HepG2 (cell line): ENCODE data around the gene MYO3A. TPM values are rescaled to one million over a fixed set of nuclear protein-coding genes. Genes with fewer than 3 reads are reported as not detected.

Experiments used
- ATAC-seq: fragments of 200-7000 bp; cut with Tn5 transposase; 3 replicates; pipeline ENCODE4 v1.9.1; 2020; ENCODE audit warnings: mild to moderate bottlenecking, moderate library complexity
- BruUV-seq: library from RNA; stranded (reverse); fragments of 400-500 nt; replicated peaks from 2 replicates; lab custom pipeline; 2021; lab: Mats Ljungman, UMichigan
- CTCF ChIA-PET: fragments of 300-600 bp; formaldehyde crosslinking; extraction: SDS; loops from one replicate; lab custom pipeline; 2021; ENCODE audit warnings: low total read pairs, inconsistent platforms, low intra/inter-chr PET ratio; lab: Yijun Ruan, JAX
- POLR2A ChIA-PET: fragments of 350-600 bp; sonication (Branson Sonifier 250); formaldehyde crosslinking; loops from one replicate; lab custom pipeline; 2020; ENCODE audit warnings: antibody characterized with exemption, inconsistent platforms; lab: Yijun Ruan, JAX
- DNase-seq: peaks from one replicate; pipeline ENCODE4 v3.0.0-alpha.2; 2015; ENCODE audit warnings: low spot score
- FAIRE-seq: peaks from 3 replicates; lab custom pipeline; 2011; peaks lifted over from hg19 to GRCh38; lab: Jason Lieb, UNC
- H2AFZ ChIP-seq: one replicate; pipeline ENCODE4 v1.6.1; 2011; ENCODE audit warnings: low read length, inconsistent platforms
- H3K27ac ChIP-seq: fragments of 300-600 bp; 3 replicates; pipeline ENCODE4 v1.8.0; 2011; ENCODE audit warnings: mixed run types, mild to moderate bottlenecking, mixed read lengths, low read length, inconsistent platforms; ENCODE audit not compliant: insufficient read depth; ENCODE audit errors: extremely low read length
- H3K27me3 ChIP-seq, 2 experiments: fragments of 200-600 bp in 1 of 2; 2 replicates in 1 of 2; 3 replicates in 1 of 2; pipeline versions ENCODE4 v1.6.0 to v1.8.0; 2011; ENCODE audit warnings: low read length in 2 of 2, mild to moderate bottlenecking in 2 of 2, moderate library complexity in 2 of 2, inconsistent platforms in 1 of 2; ENCODE audit not compliant: insufficient read depth in 2 of 2, control insufficient read depth in 1 of 2
- H3K36me3 ChIP-seq, 2 experiments: fragments of 200-600 bp in 1 of 2; replicated peaks in 1 of 2; 2 replicates in 1 of 2; 3 replicates in 1 of 2; pipeline versions ENCODE4 v1.5.1 to v1.8.0; 2011; ENCODE audit warnings: low read length in 2 of 2, inconsistent platforms in 1 of 2; ENCODE audit not compliant: insufficient read depth in 2 of 2, control insufficient read depth in 1 of 2
- H3K4me1 ChIP-seq: 2 replicates; pipeline ENCODE4 v1.5.1; 2012; ENCODE audit warnings: low read length, inconsistent platforms; ENCODE audit not compliant: insufficient read depth
- H3K4me2 ChIP-seq: 2 replicates; pipeline ENCODE4 v1.6.0; 2011; ENCODE audit warnings: low read depth, low read length, inconsistent platforms
- H3K4me3 ChIP-seq, 3 experiments: fragments of 200-600 bp in 1 of 3; sonication (generic), shearing (Covaris generic) in 1 of 3; replicated peaks in 1 of 3; 2 replicates each; pipeline ENCODE4 v1.5.1; 2011 to 2016; ENCODE audit warnings: low read length in 3 of 3, inconsistent platforms in 2 of 3, low read depth in 2 of 3, mild to moderate bottlenecking in 2 of 3, control low read depth in 1 of 3, mixed read lengths in 1 of 3; ENCODE audit not compliant: insufficient read depth in 1 of 3
- H3K79me2 ChIP-seq: one replicate; pipeline ENCODE4 v1.6.1; 2011; ENCODE audit warnings: low read length, inconsistent platforms; ENCODE audit not compliant: insufficient read depth
- H3K9ac ChIP-seq: 2 replicates; pipeline ENCODE4 v1.6.0; 2011; ENCODE audit warnings: mild to moderate bottlenecking, low read depth, low read length, inconsistent platforms; ENCODE audit not compliant: insufficient read depth
- H3K9me3 ChIP-seq: 2 replicates; pipeline ENCODE4 v1.5.1; 2012; ENCODE audit warnings: mild to moderate bottlenecking, low read length
- H4K20me1 ChIP-seq: 2 replicates; pipeline ENCODE4 v1.6.0; 2011; ENCODE audit warnings: inconsistent platforms, mild to moderate bottlenecking, low read length, moderate library complexity; ENCODE audit not compliant: insufficient read depth
- BHLHE40 ChIP-seq: IDR thresholded peaks from 2 replicates; pipeline ENCODE4 v1.6.1; 2011; ENCODE audit warnings: low read length, improper control_type of control experiment
- BORCS8-MEF2B ChIP-seq: sonication (generic); formaldehyde crosslinking; IDR thresholded peaks from 2 replicates; pipeline ENCODE4 v1.8.0; 2022; ENCODE audit warnings: mild to moderate bottlenecking, missing genetic modification reagents
- HDAC2 ChIP-seq: sonication (generic); formaldehyde crosslinking; IDR thresholded peaks from 2 replicates; pipeline ENCODE4 v1.4.0; 2020; ENCODE audit warnings: missing genetic modification reagents
- HMGXB3 ChIP-seq: sonication (generic); formaldehyde crosslinking; IDR thresholded peaks from 2 replicates; pipeline ENCODE4 v1.4.0; 2020; ENCODE audit warnings: missing genetic modification reagents, borderline replicate concordance
- MAFG ChIP-seq: sonication (generic); formaldehyde crosslinking; IDR thresholded peaks from 2 replicates; pipeline ENCODE4 v1.5.1; 2020; ENCODE audit warnings: mild to moderate bottlenecking, missing genetic modification reagents
- NR0B2 ChIP-seq: sonication (generic); formaldehyde crosslinking; IDR thresholded peaks from 2 replicates; pipeline ENCODE4 v1.4.0; 2020; ENCODE audit warnings: mild to moderate bottlenecking, missing genetic modification reagents
- SMC3 ChIP-seq: IDR thresholded peaks from 2 replicates; pipeline ENCODE4 v1.6.1; 2011; ENCODE audit warnings: low read length, improper control_type of control experiment
- UBTF ChIP-seq: sonication (generic); formaldehyde crosslinking; IDR thresholded peaks from 2 replicates; pipeline ENCODE4 v1.4.0; 2020; ENCODE audit warnings: mild to moderate bottlenecking, missing genetic modification reagents
- ZBED4 ChIP-seq: sonication (generic); formaldehyde crosslinking; IDR thresholded peaks from 2 replicates; pipeline ENCODE4 v1.4.0; 2020; ENCODE audit warnings: missing genetic modification reagents, borderline replicate concordance
- ZFP37 ChIP-seq: sonication (generic); formaldehyde crosslinking; IDR thresholded peaks from 2 replicates; pipeline ENCODE4 v1.4.0; 2020; ENCODE audit warnings: missing genetic modification reagents, borderline replicate concordance
- ZNF10 ChIP-seq: sonication (generic); formaldehyde crosslinking; IDR thresholded peaks from 2 replicates; pipeline ENCODE4 v1.4.0; 2020; ENCODE audit warnings: mild to moderate bottlenecking, low read depth, missing genetic modification reagents, borderline replicate concordance
- ZNF546 ChIP-seq: sonication (generic); formaldehyde crosslinking; conservative IDR thresholded peaks from 2 replicates; pipeline ENCODE4 v1.8.1; 2023; ENCODE audit warnings: mild to moderate bottlenecking, missing genetic modification reagents
- ZNF614 ChIP-seq: IDR thresholded peaks from 2 replicates; pipeline ENCODE4 v1.6.1; 2018; ENCODE audit warnings: missing biosample characterization, missing genetic modification reagents, inconsistent platforms, borderline replicate concordance
- ZNF619 ChIP-seq: sonication (generic); formaldehyde crosslinking; IDR thresholded peaks from 2 replicates; pipeline ENCODE4 v1.4.0; 2020; ENCODE audit warnings: mild to moderate bottlenecking, missing genetic modification reagents
- ZNF761 ChIP-seq: sonication (generic); formaldehyde crosslinking; conservative IDR thresholded peaks from 2 replicates; pipeline ENCODE4 v1.4.0; 2020; ENCODE audit warnings: mild to moderate bottlenecking, missing genetic modification reagents
- WGBS: methylation state at CpG from one replicate; pipeline ENCODE4 v1.1.6; 2017; ENCODE audit warnings: low lambda C conversion rate; 5-methylcytosine and 5-hydroxymethylcytosine counted together
- in situ Hi-C: cut with HindIII; loops from 2 replicates; pipeline ENCODE4 v1.10.0; 2017; ENCODE audit warnings: low pct_unique_long_range_greater_than_20kb; ENCODE audit not compliant: extremely low pct_ligation_motif_present
- intact Hi-C: fragments of 100-400 bp; cut with micrococcal nuclease; formaldehyde crosslinking; loops from one replicate; pipeline ENCODE4 v1.10.0; 2022; ENCODE audit not compliant: unreplicated experiment
- polyA plus RNA-seq, 8 experiments: library from polyadenylated mRNA; depleted of rRNA in 3 of 8; stranded (reverse) in 7 of 8; unstranded in 1 of 8; fragments of >200 nt; fragmentation: Illumina TruSeq in 4 of 8; extraction: Trizol in 4 of 8; gene quantifications; 2 replicates each; pipeline versions ENCODE4 v1.2.1 to v1.2.3, GENCODE V29; 2011 to 2016; ENCODE audit warnings: low read depth in 4 of 8, missing spikeins in 1 of 8, mixed read lengths in 1 of 8; ENCODE audit not compliant: insufficient read depth in 1 of 8
- total RNA-seq, 5 experiments: library from RNA; depleted of rRNA; stranded (reverse); fragments of >200 nt; fragmentation: Illumina TruSeq; extraction: Trizol; gene quantifications; 2 replicates each; pipeline ENCODE4 v1.2.3, GENCODE V29; 2016; ENCODE audit warnings: low read depth in 1 of 5

MYO3A gene
- total and polyA plus RNA-seq, 2 of the 13 experiments (the other 11 are each of a cell fraction or from before 2014, with no cell fraction given), result not detected

- Histone ChIP-seq H3K4me3 (no peak overlapping the region), H3K27me3 (no peaks in the 10 kb centered on the region), H3K36me3 (no peaks in the 10 kb centered on the region), H3K4me1 (no peaks in the 10 kb centered on the region), H3K9ac (no peak overlapping the region), H3K9me3 (no peaks in the 10 kb centered on the region), H3K79me2 (no peaks in the 10 kb centered on the region), H3K27ac (no peak overlapping the region), H4K20me1 (no peaks in the 10 kb centered on the region), H2AFZ (no peak overlapping the region), H3K4me2 (no peak overlapping the region)
- BruUV-seq, result no TSS peak
- ATAC-seq (no peak), FAIRE-seq (no peak), DNase-seq (no peak)
- in situ Hi-C loops, result no loop called here
- WGBS, result 5% methylated on average over 4 of the region's 4 CpGs
- ChIA-PET POLR2A (no interaction called here), CTCF (no interaction called here)
- intact Hi-C loops, result no loop called here
- no peak for TF ChIP-seq ZNF10 (CRISPR knock-in tag)
- no peak for TF ChIP-seq BHLHE40
- no peak for TF ChIP-seq BORCS8-MEF2B (CRISPR knock-in tag)
- TF ChIP-seq NR0B2 (CRISPR knock-in tag), result no peak
- no peak for TF ChIP-seq ZFP37 (CRISPR knock-in tag)
- TF ChIP-seq ZNF619 (CRISPR knock-in tag), result no peak
- no peak for TF ChIP-seq MAFG
- TF ChIP-seq ZBED4 (CRISPR knock-in tag), result no peak
- no peak for TF ChIP-seq ZNF761
- TF ChIP-seq HDAC2 (CRISPR knock-in tag), result no peak
- no peak for TF ChIP-seq HMGXB3 (CRISPR knock-in tag)
- no peak for TF ChIP-seq SMC3
- no peak for TF ChIP-seq ZNF614 (CRISPR knock-in tag)
- no peak for TF ChIP-seq ZNF546
- TF ChIP-seq UBTF (CRISPR knock-in tag), result no peak
Measured at GRCh38 chr10:25907261-25907660, 26.8 kb upstream of the MYO3A start.
